Spinal cord (tissue), 10 donors: ENCODE results near the gene ATOH8. TPM values are rescaled to one million over a fixed set of nuclear protein-coding genes. Genes with fewer than 3 reads are reported as not detected.

Source experiments
- DNase-seq, 6 donors: peaks; one replicate each; pipeline versions ENCODE4 v3.0.0 to v3.0.0-alpha.2; 2013 to 2015; ENCODE audit warnings: low spot score in 6 of 6, low read depth in 4 of 6
- H3K27ac ChIP-seq: one replicate; pipeline ENCODE4 v1.5.1; 2013; ENCODE audit warnings: low read depth, low read length, control low read depth
- H3K27me3 ChIP-seq: one replicate; pipeline ENCODE4 v1.6.1; 2013; ENCODE audit warnings: low read length; ENCODE audit not compliant: control insufficient read depth, insufficient read depth
- H3K36me3 ChIP-seq: one replicate; pipeline ENCODE4 v1.6.1; 2013; ENCODE audit warnings: low read length; ENCODE audit not compliant: control insufficient read depth, insufficient read depth
- H3K4me1 ChIP-seq: one replicate; pipeline ENCODE4 v1.6.1; 2013; ENCODE audit warnings: low read length; ENCODE audit not compliant: control insufficient read depth, insufficient read depth
- H3K4me3 ChIP-seq: one replicate; pipeline ENCODE4 v1.5.1; 2013; ENCODE audit warnings: low read depth, low read length, control low read depth
- H3K9me3 ChIP-seq: one replicate; pipeline ENCODE4 v1.6.1; 2013; ENCODE audit warnings: low read length; ENCODE audit not compliant: control insufficient read depth, insufficient read depth
- WGBS: methylation state at CpG from one replicate; pipeline ENCODE4 v1.1.5; 2013; ENCODE audit warnings: missing lambda C conversion rate; ENCODE audit not compliant: insufficient coverage; 5-methylcytosine and 5-hydroxymethylcytosine counted together
- polyA plus RNA-seq, 2 donors: library from polyadenylated mRNA; unstranded; fragments of 120-200 nt; gene quantifications; one replicate each; pipeline ENCODE4 v1.2.1, GENCODE V29; 2013; ENCODE audit not compliant: insufficient read length in 2 of 2
- total RNA-seq, 2 donors: library from RNA; depleted of rRNA in 1 of 2; stranded (reverse); fragments of 120-200 nt in 1 of 2; fragments of >200 nt in 1 of 2; gene quantifications; one replicate each; pipeline versions ENCODE4 v1.2.3 to v1.2.4, GENCODE V29; 2013 to 2014
- donor health status: healthy.

The ATOH8 gene
- total and polyA plus RNA-seq, 4 donors, result 5.8 to 25.8 (median 15.2) TPM

DNA sequence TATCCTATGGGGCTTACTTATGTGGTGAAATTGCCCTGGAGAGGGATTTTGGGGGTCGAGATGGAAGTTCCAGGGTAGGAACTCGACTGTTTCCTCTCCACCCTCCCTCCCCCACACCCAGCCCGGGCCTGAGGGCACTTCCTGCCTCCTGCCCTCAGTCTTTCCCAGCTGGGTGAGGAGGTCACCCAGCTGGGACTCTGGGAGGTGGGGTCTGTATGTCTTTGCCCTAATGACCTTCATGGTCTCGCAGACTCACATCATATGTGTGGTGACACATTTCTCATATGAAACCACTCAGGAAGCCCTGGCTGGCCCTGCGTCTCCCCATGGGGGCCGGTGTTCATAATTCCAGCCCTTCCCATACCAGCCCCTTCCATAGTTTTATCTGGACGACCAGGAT lies 12.4 kb downstream of the ATOH8 start:
- Histone ChIP-seq H3K27ac (no peak overlapping the region), H3K36me3 (peaks cover 41% of the 10 kb centered on the region), H3K9me3 (no peaks in the 10 kb centered on the region), H3K4me1 (peaks cover 79% of the 10 kb centered on the region), H3K27me3 (peaks cover 5% of the 10 kb centered on the region), H3K4me3 (no peak overlapping the region)
- WGBS, result 82% methylated on average over 4 of the region's 7 CpGs
- DNase-seq, result no peak

DNA sequence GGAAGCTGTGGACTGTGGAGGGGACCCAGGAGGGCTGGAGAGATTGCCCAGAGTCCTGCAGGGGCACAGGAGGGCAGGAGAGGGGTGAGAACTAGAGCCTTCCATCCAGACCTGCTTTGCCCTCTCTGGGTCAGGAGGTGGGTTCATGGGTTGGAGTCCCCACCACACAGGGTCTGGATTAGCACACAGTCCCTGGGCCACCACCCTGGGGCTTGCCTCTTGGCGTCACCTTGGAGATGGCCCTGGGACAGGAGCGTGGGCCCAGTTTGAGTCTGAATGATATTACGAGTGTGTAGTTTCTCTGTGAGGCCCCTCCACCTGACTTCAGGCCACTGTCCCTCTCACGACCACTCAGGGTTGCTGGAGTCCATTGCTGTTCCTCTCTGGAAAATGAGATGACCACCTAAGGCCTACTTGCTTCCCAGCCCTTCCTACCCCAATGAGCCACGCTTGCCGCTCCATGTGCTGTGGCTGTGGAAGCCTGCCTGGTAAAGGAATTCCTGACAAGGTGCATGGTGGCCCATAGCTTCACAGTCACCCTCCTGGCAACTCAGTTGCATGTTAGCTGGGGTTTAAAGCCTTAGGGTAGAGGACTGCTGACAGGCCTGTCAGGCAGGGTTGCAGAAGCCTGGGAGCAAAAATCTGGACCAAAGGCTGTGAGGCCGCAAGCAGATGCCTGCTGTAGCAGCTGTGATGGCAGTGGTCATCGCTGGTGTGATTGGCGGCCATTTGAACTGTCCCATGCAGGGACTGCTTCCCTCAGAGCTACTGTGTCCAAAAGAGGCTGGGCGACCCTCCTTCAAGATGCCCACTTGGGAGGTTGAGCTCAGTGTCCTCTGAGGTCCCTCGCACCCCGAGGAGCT lies 14.2 kb downstream of the ATOH8 start:
- Histone ChIP-seq H3K4me3 (no peak overlapping the region), H3K27me3 (peaks cover 5% of the 10 kb centered on the region), H3K9me3 (no peaks in the 10 kb centered on the region), H3K27ac (no peak overlapping the region), H3K4me1 (peaks cover 89% of the 10 kb centered on the region), H3K36me3 (peaks cover 43% of the 10 kb centered on the region)
- 93% methylated on average over 8 of the region's 12 CpGs for WGBS
- DNase-seq, result no peak

DNA sequence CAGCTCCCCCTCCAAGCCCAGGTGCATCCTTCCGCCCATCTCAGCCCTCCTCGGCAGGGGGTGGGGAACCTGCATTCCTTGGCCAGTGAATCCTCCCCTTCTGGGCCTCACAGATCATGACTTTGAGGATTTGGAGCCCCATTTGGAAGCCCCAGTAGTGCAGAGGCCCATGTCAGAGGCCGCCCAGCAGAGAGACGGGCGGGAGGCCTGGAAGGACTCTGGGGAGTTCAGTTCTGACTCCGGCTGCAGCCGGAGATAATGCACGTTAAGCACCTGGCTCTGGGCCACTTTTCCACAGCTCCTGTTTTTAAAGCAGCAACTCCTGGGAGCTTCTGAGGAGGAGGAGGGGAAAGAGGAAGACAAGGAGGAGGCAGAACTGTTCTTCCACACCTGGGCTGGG lies 14.9 kb downstream of the ATOH8 start:
- Histone ChIP-seq H3K4me3 (no peak overlapping the region), H3K36me3 (peaks cover 47% of the 10 kb centered on the region), H3K27me3 (peaks cover 5% of the 10 kb centered on the region)

DNA sequence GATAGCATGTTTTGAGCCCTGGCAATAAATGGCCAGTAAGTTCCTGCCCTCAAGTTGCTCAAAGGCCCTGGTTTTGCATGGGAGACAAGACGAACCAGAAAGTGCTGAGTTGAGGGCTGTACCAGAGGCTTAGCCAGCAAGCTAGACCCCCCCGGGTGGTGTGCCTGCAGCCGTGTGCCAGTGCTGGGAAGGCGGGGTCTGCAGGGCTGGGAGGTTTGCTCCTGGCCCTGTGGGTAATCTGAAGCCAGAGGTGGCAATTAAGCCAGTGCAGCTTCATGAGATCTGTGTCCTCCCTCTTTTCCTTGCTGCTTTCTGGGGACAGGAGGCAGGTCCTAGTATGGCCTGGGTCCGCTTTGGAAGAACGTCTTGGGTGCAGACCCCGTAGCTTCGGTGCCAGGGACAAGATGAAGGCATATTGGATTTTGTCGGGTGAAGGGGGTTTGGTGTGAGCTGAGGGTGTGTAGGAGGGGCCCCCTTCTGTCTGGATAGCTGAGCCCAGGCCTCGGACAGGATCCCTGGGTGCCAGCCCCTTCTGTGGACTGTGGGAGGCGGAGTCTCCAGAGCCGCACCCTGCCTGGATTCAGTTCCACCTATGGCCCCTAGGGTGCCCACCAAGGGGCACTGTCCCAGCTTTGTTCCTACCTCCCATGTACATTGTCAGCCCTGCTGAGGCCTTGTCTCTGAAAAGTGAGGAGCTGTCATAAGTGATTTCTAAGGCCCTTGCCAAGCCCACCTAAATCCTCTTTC lies 15.6 kb downstream of the ATOH8 start:
- H3K36me3 ChIP-seq, result peaks cover 47% of the 10 kb centered on the region
- WGBS, result 78% methylated on average over 10 of the region's 12 CpGs

More for the DNA sequence above, 14.9 kb downstream of the ATOH8 start:
- WGBS, result 23% methylated on average over 6 of the region's 8 CpGs
- DNase-seq, result peak in 2 of 6 donors; percentile 62 to 77
- Histone ChIP-seq H3K4me1 (peaks cover 95% of the 10 kb centered on the region), H3K9me3 (no peaks in the 10 kb centered on the region), H3K27ac (no peak overlapping the region)

DNA sequence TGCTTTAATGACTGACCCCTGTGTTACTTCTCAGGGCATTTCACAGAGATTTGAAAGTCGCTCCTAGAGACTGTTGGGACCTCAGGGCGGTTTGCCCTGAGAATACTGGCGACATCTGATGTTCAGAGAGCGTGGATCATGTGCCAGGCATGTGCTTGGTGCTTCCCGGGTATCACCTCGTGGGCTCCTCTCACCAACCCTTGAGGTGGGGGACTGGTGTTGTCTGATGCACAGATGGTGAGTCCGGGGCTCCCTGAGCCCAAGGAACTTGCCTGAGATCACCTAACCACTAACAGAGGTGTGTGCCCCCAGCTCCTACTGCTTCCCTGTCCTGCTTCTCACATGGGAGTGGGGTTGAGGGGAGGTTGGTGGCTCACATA lies 16.2 kb downstream of the ATOH8 start:
- Histone ChIP-seq H3K27me3 (peaks cover 5% of the 10 kb centered on the region), H3K9me3 (no peaks in the 10 kb centered on the region), H3K4me3 (no peak overlapping the region), H3K27ac (no peak overlapping the region), H3K36me3 (peaks cover 50% of the 10 kb centered on the region), H3K4me1 (peaks cover 94% of the 10 kb centered on the region)
- no peak for DNase-seq
- WGBS, result 95% methylated on average over 6 of the region's 7 CpGs

More for the DNA sequence above, 15.6 kb downstream of the ATOH8 start:
- Histone ChIP-seq H3K4me3 (no peak overlapping the region), H3K27ac (no peak overlapping the region), H3K9me3 (no peaks in the 10 kb centered on the region), H3K4me1 (peaks cover 95% of the 10 kb centered on the region), H3K27me3 (peaks cover 5% of the 10 kb centered on the region)
- no peak for DNase-seq

DNA sequence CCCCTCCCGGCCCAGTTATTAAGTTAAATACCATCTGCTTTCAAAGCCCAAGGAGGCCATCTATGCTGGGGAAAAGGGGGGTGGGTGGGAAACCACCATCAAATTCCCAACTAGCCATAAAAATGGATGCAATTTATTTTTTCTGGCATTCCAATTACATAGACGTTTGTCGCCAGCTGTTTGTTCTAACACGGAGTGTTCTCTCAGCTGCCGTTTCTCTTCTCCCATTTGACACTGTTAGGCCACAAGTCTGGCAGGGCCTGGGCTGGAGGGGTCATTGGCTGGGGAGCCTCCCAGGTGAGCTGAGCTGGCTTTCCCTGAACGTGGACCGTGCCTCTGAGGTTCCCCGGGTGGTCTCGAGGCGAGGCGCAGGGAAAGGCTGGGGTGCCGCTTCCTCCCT lies 16.6 kb downstream of the ATOH8 start:
- Histone ChIP-seq H3K27me3 (peaks cover 5% of the 10 kb centered on the region), H3K36me3 (peaks cover 48% of the 10 kb centered on the region), H3K27ac (no peak overlapping the region), H3K9me3 (no peaks in the 10 kb centered on the region), H3K4me1 (peaks cover 90% of the 10 kb centered on the region), H3K4me3 (no peak overlapping the region)
- peak in 1 of 6 donors; percentile 78 for DNase-seq
- 82% methylated on average over 9 of the region's 12 CpGs for WGBS

DNA sequence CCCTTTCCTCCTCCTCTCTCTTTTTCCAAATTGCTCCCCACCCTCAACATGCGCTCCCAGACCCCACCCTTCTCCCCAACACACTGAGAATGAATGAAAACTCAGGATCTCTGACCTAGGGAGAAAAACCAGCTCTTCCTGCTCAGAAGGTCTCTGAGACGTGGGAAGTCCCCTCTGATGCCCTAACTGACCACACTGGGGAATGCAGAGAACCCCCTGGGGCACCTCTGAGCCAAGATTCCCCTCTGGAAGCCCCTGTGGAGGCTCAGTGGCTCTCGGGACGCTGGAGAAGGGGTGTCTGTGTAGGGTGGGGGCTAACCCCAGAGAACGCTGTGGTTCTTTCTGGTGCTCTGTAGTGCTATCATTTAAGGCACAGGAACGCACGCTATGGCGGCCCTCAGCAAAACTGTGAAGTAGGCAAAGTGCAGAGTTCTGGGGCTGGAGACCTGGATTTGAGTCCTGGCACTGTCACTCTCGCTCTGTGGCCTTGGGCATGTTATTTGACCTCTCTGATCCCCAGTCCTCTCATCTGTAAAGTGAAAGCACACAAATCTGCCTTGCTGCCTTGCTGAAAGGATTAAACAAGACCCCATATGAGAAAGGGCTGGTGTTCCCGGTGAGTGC lies 17.1 kb downstream of the ATOH8 start:
- peaks cover 86% of the 10 kb centered on the region for H3K4me1 ChIP-seq
- peaks cover 48% of the 10 kb centered on the region for H3K36me3 ChIP-seq
- 88% methylated on average over 4 of the region's 10 CpGs for WGBS
- peak overlapping the region; percentile 74 for H3K27ac ChIP-seq
- no peaks in the 10 kb centered on the region for H3K9me3 ChIP-seq
- H3K27me3 ChIP-seq, result peaks cover 5% of the 10 kb centered on the region
- H3K4me3 ChIP-seq, result no peak overlapping the region
- DNase-seq, result no peak

DNA sequence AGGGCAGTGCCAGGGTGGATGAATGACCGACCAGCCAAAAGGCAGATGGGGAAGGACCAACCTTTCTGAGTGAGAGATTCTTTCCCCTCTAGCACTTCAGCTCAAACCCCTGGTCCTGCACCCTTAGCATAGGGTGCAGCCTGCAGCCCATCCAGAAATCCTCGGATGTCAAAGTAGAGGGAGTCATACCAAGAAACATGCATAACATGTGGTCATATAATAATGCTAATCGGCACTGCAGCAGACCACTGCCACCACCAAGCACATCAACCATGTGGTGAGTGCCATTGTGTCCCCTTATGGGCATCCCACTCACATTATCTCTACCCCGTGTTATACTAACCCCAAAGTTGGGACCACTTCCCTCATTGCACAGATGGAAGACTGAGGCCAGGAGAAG lies 17.7 kb downstream of the ATOH8 start:
- H3K27me3 ChIP-seq, result peaks cover 3% of the 10 kb centered on the region
- H3K9me3 ChIP-seq, result no peaks in the 10 kb centered on the region
- no peak overlapping the region for H3K4me3 ChIP-seq
- WGBS, result 61% methylated on average over 3 of the region's 4 CpGs
- DNase-seq, result no peak
- H3K27ac ChIP-seq, result peak overlapping the region; percentile 74
- peaks cover 86% of the 10 kb centered on the region for H3K4me1 ChIP-seq
- peaks cover 49% of the 10 kb centered on the region for H3K36me3 ChIP-seq

DNA sequence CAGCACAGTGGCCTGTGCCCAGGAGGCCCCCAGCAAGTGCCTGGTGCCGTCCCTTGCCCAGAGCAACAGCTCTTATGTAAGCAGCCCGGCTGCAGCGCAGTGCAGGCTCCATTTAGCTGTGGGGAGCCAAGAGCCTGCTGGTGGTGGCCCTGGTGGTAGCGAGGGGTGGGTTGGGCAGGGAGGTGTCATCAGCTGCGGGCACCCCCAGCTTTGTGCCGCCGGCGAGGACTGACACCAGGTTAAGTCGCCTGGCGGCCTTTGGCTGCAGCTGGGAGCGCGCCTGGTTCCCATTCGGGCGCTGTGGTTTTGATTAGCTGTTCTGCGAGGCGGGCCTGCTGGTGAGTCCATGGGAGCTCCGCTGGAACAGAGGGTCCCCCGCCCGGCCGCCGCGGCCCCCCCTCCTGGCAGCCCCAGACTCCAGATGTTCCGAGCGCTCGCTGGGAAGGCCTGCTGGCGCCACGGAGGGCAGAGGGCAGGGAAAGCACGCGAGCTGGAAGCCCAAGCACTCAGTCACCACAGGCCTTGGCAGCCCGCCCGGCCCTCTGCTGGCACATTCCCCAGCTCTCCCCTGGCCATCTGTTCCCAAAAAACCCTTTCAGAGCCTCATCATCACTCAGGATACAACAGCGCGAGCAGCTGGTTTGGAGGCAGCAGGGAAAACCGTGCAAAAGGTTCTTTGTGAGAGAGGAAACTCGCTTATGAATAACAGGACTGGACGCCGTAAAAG lies 18.4 kb downstream of the ATOH8 start:
- H3K4me1 ChIP-seq, result peaks cover 87% of the 10 kb centered on the region
- H3K9me3 ChIP-seq, result no peaks in the 10 kb centered on the region
- DNase-seq, result peak; percentile 93 to 99 (median 95)
- 7% methylated on average over 30 of the region's 37 CpGs for WGBS
- H3K4me3 ChIP-seq, result peak overlapping the region; percentile 11
- H3K27me3 ChIP-seq, result no peaks in the 10 kb centered on the region
- H3K27ac ChIP-seq, result peak overlapping the region; percentile 74
- peaks cover 49% of the 10 kb centered on the region for H3K36me3 ChIP-seq
